ENCODE results near the gene WDR59.
A peak's percentile ranks its signal among the peaks of the same experiment; 100 is the strongest.
"Not testable (repeated sequence)": the region's sequence is repeated elsewhere in the genome, so short reads cannot be mapped to it uniquely, and the experiment has no call there.

WDR59 gene

GRCh38 chr16:74984529-74985296 lies at the start of gene WDR59:
TSS of gene WDR59 (minus strand) at chr16:74985123. CDS start at chr16:74985017, 106 bp downstream.
- peak; percentile 100 for DNase-seq

- DNase-seq, result no peak
Observed at GRCh38 chr16:75032655-75033054, 47.7 kb upstream of the WDR59 start.

DNA sequence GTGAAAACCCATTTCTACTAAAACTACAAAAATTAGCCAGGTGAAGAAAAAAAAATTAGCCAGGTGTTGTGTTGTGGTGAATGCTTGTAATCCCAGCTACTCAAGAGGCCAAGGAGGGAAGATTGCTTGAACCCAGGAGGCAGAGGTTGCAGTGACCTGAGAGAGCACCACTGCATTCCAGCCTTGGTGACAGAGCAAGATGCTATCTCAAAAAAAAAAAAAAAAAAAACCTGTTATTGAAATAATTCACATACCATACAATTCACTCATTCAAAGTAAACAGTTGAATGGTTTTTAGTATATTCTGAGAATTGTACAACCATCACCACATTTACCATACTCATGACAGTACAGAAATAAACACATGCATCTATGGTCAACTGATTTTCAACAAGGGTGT lies 44.9 kb upstream of the WDR59 start:
- DNase-seq, result no peak

DNA sequence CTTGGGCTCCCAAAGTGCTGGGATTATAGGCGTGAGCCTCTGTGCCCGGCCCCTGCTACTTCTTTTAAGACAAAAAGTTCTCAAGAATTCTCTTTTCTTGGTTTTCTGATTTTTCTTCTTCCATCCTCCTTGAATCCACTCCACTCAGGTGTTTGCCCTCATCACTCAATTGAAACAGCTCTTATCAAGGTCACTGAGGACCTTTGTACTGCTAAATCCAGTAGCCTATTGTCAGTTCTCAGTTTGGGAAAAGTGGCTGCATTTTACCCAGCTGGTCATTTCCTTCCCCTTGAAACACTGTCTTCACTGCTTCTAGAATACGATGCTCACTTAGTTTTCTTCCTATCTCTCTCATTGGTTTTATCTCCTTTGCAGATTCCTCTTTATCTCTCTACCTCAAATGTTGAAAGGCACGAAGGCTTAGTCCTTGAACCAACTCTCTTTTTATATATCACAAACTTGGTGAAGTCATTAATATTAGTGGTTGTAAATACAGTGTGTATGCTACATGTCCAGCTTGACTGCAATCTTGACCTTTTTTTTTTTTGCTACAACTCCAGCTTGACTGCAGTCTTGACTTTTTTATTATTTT lies 43.7 kb upstream of the WDR59 start:
- no peak for DNase-seq

DNA sequence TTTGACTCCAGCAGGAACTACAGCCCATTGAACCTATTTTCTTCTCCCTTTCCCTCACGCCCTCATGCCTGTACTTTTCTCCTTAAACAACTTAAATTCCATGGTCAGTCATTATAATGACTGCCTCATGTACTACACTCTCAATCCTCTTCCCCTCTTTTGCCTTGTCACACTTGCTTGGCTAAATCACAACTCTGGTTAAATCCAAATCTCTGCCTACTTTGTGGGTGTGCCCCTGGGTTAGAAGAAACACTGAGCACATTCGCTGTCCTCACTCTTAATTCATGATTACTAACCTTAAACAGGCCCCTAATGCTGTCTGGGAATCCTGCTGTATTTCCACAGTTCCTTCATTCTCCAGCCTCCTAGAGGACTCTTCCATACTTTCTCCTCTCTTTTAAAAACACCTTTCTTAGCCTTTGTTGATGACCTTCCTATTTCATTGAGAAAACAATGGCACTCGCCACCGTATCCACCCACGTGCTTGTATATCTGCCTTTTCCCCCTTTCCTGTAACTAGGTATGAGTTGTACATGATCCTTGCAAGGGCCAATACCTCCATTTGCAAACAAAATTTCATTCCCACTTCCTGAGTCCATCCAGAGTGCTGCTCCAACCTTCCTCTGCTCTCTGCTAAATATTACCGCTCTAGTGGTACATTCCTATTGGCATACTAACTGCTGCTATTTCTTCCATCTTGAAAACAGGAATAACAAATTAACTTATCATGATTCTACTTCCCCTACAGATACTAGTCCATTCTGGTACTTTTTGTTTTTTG lies 42.8 kb upstream of the WDR59 start:
- no peak for DNase-seq

- no peak for DNase-seq
Observed at GRCh38 chr16:75026892-75027391, 42.0 kb upstream of the WDR59 start.

GRCh38 chr16:75026239-75026891 lies 41.4 kb upstream of the WDR59 start:
- DNase-seq, result not testable (repeated sequence)

- DNase-seq, result no peak
Observed at GRCh38 chr16:75025761-75026160, 40.8 kb upstream of the WDR59 start.

GRCh38 chr16:75024594-75024993 lies 39.7 kb upstream of the WDR59 start:
- peak; percentile 67 for DNase-seq

DNA sequence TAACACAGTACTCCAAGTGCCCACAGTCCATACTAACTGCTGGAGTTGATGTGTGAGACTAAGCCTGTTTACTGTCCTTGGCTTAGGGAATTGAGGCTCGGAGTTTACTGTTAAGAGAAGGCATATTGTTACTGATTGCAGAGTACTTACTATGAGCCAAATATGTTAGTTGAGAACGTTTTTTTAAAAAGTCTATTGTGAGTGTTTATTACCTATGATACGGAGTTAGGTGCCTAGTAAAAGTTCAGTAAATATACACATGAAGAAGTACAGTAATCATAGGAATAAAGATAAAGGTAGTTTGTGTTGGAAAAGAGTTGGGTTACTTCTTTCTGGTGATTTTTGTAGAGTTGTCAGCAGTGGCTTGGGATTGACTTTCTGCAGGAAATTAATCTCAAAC lies 39.3 kb upstream of the WDR59 start:
- DNase-seq, result no peak

DNA sequence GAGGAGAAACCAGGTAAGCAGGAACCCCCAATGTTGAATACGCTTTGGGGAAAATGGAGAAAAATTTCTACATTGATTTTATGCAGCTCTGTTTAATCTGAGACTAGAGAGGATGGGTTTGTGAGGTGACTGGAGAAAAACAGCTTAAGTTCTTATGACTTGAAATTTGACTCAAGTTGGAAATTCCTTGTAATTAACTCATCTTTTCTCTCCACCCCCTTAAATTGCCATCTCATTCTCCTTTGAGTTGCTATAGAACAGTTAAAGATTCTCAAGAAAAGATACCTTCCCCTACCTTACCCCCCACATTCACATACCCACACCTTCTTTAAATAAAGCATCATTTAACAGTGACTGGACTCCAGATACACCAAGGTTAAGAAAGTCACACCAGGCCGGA lies 38.1 kb upstream of the WDR59 start:
- DNase-seq, result peak; percentile 22

GRCh38 chr16:75022567-75022966 lies 37.6 kb upstream of the WDR59 start:
- no peak for DNase-seq

DNA sequence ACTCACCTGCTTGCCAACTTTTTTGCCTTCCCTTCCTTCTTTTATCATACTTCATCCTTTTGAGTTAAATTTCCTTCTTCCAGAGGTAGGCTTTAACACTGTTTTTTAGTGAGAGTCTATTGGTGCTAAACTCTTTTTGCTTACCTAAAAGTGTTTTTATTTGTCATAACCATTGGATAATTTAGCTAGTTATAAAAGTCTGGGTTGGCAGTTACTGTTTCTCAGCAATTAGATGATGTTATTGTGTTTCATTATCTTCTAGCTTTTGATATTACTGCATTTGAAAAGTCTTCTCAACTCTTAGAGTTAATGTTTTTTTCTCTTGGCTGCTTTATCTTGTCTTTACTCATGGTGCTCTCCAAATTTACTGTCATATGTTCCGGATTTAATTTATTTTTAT lies 36.5 kb upstream of the WDR59 start:
- no peak for DNase-seq

DNA sequence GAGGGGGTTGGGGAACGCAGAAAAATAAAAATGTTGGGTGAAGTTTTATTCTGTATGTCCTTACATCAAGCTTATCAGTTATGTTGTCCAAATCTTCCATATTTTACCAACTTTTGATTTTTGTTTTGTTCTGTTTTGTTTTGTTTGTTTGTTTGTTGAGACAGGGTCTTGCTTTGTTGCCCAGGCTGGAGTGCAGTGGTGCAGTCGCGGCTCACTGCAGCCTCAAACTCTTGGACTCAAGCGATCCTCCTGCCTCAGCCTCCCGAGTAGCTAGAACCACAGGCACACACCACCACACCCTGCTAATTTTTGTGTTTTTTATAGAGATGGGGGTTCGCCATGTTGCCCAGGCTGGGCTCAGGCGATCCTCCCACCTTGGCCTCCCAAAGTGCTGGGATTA lies 34.7 kb upstream of the WDR59 start:
- DNase-seq, result no peak

DNA sequence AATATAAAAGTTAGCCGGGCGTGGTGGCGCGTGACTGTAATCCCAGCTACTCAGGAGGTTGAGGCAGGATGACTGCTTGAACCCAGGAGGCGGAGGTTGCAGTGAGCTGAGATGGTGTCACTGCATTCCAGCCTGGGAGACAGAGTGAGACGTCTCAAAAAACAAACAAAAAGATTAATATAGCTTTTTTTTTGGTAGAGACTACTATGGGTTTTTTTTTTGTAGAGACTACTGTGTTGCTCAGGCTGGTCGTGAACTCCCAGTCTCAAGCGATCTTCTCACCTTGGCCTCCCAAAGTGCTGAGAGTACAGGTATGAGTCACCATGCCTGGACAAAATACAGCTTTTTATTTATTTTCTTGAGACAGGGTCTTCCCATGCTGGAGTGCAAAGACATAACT lies 34.1 kb upstream of the WDR59 start:
- DNase-seq, result no peak

DNA sequence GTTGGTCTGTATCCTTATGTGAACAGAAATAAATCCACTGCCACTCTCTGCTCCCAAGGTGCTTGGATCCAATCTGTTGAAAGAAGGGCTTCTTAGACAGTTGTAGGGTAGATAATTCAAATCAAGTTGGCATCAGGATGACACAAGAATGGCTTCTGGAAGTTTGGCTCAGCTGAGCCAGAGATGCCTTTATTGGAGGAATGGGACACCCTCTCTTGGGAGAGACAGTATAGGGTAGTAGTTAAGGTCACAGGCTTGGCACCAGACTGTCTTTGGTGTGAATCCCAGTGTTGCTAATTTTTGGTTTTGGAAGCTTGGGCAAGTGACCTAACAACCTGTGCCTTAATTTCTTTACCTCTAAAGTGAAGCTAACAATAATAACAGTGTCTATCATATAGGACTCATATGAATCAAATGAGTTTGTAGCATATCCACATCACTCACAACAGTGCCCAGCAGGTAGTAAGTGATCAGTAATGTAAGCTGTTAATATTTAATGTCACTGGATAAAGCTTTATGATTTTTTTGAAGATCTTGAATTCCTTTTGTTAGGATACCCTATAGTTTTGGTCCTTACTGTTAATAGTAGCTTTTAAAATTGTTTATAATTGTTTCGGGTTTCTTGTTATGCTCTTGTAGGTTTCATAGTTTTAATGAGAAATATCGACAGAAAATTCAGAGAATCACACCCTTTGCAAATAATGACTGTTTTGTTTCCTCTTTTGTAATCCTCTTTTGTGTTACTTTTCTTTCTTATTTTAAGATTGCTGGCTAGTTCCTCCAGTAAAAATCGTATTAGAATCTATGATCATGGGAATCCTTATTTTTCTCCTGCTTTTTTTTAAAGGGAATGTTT lies 33.0 kb upstream of the WDR59 start:
- DNase-seq, result no peak

DNA sequence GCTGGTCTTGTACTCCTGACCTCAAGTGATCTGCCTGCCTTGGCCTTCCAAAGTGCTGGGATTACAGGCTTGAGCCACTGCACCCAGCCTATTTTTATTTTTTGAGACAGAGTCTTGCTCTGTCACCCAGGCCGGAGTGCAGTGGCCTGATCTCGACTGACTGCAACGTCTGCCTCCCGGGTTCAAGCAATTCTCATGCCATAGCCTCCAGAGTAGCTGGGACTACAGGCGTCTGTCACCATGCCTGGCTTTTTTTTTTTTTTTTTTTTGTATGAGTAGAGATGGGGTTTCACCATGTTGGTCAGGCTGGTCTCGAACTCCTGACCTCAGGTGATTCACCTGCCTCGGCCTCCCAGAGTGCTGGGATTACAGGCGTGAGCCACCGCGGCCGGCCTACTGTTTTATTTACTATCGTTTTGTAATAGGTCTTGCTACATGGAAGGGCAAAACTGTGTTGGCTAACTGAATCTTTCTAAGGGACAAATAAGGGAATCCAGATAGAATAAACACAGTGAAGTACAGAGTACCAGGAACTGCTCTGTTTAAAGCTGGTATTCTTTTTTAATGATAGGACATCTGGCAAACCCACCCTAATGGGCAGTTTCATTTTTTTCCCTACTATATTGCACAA lies 31.6 kb upstream of the WDR59 start:
- DNase-seq, result not testable (repeated sequence)

DNA sequence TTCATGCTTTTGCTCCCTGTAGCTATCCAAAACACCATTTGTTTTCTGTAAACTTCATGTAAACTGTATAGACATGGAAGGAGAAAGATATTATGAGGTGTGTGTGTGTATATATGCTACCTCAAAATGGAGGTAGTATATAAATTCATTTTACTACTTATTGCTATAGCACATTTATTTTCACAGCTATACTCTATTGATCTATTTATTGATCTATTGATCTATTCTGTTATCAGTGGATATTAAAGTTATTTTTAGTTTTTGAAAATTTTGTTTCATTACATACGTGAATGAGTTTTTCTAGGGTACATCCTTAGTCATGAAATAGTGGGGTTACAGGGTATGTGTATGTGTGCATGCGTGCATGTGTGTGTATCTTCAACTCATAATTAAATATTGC lies 29.4 kb upstream of the WDR59 start:
- no peak for DNase-seq

GRCh38 chr16:75013123-75013522 lies 28.2 kb upstream of the WDR59 start:
- DNase-seq, result not testable (repeated sequence)

DNA sequence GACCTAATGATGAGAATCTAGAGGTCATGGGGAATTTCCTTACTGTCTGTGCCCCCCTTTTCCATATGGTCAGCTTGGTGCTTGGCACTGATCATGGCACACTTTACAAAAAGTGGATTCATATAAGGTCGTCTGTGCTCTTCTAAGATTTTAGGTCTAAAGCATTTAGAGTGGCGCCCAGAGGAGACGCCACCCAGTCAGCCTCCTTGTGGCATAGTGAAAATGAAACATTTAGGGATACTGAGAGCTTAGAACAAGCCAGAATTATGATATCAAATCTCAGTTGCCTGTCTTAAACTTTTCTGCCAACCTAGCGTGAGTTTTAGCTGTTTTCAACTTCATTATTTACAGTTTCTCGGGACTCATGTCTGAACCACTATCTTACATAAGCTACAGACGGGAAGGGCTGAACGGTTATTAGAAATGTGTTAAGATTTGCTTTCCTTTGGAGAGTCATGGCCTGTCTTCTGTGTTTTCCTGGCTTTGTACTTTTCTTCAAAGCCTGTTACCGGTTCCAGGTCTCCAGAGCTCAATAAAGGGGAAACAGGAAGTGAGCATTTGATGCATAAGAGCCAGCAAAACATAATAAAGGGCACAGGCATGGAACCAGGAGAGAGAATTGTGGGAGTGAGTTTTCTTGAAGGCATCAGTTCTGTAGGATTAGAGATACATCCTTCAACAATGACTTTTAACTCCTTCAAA lies 27.6 kb upstream of the WDR59 start:
- DNase-seq, result peak; percentile 61

Data from suppressor macrophage treated with lipopolysaccharide for 4 hours (primary cell).